GDM1 (cell line): ENCODE data around the gene C2CD2L.
A peak's percentile ranks its signal among the peaks of the same experiment; 100 is the strongest.
"Not testable (repeated sequence)": the region's sequence is repeated elsewhere in the genome, so short reads cannot be mapped to it uniquely, and the experiment has no call there.

Experiments used
- DNase-seq: peaks from one replicate; lab custom pipeline; 2025; lab: John Stamatoyannopoulos, UW

The C2CD2L gene

DNA sequence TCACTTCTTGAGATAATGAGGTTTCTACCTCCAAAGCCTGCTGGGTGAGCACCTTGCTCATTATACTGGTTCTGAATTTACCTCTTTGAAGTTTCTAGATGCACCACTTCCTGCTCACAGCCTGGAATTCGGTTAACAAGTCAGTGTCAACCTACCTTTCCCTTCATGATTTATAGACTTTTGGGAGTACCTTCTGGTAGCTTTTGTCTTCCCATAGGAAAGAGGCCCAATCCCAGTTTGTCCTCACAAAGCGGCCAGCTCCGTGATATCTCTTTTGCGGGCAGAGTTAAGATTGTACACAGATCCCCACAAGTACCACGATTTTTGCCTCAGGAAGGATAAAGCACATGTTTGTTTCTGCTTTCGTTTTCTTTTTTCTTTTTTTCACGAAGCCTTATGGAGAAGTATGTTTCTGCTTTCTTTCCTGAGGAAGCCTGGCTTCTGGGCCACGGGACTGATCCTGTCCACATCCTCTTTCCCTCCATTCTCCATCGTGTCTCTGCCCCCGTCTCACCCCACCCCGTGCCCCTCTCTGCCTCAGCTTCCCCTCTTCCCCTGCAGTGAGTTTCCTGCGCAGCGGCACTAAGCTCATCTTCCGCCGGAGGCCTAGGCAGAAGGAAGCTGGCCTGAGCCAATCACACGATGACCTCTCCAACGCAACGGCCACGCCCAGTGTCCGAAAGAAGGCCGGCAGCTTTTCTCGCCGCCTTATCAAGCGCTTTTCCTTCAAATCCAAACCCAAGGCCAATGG lies 8.5 kb downstream of the C2CD2L start:
- no peak for DNase-seq

DNA sequence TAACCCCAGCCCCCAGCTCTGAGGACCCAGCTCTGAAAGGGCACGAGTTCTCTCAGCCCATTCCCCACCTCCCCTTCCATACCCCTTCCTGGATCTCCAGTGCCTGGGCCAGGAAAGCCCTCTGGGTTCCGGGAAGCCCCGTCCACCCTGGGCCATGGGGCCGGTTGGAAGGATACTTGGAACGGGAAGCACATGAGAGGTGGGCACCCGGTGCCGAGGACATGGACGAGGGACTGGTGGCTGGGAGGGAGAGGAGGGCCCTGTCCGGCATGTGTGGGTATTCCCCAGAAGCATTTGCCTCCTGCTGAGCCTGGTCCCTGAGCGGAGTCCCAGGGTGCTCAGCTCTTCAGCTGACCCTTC lies 9.1 kb downstream of the C2CD2L start:
- no peak for DNase-seq

GRCh38 chr11:119116601-119117000 lies 9.5 kb downstream of the C2CD2L start:
- DNase-seq, result no peak

DNA sequence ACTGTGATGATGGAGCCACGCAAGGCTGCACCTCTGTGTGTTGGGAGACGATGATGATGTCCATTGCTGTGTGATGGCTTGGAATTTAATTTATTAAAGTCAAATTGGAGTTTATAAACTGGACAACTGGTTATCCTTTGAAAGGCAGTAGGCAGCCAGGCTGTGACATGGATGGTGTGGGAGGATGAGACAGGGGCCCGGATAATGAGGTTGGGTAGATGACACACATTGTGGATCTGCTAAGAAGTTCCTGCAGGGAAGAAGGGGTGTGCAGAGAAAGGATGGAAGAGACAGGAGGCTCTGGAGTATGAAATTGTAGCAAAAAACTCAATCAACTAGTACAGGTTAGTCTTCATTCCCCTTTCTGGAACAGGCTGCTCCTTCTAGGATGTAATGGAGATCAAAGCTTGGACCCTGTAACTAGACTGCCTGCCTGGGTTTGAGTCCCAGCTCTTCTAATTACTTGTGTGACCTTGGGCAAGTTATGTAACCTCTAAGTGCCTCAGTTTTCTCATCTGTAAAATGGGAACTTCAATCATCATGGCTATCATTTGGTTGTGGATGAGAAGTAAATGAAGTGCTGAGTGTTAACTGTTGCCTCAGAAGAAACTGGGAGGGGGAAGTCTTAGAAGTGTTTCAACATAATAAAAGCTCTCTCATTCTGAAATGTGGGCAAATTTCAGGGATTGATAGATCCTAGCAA lies 10.0 kb downstream of the C2CD2L start:
- DNase-seq, result no peak

GRCh38 chr11:119118227-119118626 lies 11.1 kb downstream of the C2CD2L start:
- DNase-seq, result no peak

GRCh38 chr11:119118946-119119345 lies 11.8 kb downstream of the C2CD2L start:
- no peak for DNase-seq

- DNase-seq, result no peak
Measured at GRCh38 chr11:119120639-119121007, 13.5 kb downstream of the C2CD2L start.

DNA sequence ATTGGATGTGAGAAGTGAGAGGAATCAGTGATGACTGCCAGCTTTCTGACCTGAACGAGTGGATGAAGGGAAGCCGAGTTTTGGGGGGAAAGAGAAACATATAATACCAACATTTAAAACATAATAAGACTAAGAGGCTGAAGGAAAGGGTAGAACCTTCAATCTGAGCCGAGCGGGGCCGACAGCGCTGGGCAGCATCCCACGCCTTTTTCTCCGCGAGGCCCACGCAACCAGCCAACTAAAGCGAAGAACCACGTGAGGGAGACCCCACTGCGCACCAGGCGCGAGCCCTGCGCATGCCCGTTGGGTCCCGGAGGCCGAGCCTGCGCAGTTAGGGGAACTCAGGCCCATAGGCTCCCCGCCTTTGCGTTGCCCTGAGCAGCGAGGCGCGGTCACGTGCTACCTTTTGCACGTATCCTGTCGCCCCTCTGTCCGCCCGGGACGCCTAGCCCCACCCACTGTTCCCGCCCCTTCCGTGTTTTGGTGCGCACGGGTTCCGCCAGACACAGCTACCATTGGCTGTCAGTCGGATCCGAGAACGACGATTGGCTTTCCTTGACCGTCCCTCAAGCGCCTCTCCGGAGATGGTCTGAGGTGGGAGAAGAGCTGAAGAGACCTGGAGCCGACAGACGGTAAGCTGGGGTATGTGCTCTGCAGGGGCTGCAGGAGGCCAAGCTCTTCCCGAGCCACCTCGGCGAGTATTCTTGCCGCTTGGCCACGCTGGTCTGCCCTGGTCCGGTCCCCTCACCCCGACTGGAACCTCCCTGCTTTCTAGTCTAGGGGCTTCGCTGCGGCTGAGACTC lies 14.1 kb downstream of the C2CD2L start, which contains the start of gene HINFP:
Gene HINFP (plus strand): TSS at position 573 of the 803 bp plus-strand sequence. CDS start 5,365 bp downstream, outside the sequence.
- DNase-seq, result peak; percentile 99

DNA sequence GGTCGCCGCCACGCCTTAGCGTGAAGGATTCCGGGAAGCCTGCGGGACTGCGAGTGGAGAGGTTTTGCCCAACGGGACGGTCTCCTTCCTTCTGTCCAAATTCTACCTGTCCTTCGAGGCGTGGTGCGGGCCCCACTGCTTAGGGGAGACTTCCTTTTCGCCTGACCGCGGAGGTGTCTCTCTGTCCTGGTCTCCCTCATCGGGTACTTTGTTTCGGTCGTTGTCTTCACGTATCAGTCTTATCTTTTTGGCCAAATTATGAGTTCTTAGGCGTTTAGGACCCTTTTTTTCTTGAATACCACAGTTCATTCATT lies 14.6 kb downstream of the C2CD2L start:
- DNase-seq, result no peak

- DNase-seq, result no peak
Measured at GRCh38 chr11:119125821-119126220, 18.7 kb downstream of the C2CD2L start.

DNA sequence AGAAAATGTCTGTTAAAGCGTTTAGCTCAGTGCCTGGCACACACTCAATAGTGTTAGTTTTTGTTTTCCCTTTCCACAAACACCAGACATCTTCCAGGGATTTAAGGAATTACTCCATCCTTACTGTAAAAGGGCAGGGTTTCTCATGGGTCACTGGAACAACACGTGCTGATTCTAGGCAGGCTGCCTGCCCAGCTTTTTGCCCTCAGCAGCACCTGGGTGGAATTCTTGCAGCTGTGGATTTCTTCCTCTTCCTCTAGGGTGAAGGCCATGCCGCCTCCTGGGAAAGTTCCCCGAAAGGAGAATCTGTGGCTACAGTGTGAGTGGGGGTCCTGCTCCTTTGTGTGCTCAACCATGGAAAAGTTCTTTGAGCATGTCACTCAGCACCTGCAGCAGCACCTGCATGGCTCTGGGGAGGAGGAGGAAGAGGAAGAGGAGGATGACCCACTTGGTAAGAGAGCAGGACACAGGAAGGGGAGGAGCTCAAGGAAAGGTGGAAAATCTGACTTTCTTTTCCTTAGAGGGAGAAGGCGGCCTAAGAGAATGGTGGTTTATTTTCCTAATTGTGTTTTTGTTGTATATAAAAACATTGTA lies 19.6 kb downstream of the C2CD2L start:
- DNase-seq, result no peak

DNA sequence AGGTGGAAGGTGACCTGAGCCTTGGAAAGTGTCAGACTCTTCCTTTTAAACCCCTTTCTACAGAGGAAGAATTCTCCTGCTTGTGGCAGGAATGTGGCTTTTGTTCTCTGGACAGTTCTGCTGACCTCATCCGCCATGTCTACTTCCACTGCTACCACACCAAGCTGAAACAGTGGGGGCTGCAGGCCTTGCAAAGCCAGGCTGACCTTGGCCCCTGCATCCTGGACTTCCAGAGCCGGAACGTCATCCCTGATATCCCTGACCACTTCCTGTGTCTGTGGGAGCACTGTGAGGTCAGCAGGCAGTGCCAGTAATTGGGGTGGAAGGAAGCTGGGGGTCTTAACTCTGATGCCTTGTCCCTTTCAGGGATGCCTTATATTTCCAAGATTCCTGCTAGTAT lies 23.5 kb downstream of the C2CD2L start:
- DNase-seq, result no peak

DNA sequence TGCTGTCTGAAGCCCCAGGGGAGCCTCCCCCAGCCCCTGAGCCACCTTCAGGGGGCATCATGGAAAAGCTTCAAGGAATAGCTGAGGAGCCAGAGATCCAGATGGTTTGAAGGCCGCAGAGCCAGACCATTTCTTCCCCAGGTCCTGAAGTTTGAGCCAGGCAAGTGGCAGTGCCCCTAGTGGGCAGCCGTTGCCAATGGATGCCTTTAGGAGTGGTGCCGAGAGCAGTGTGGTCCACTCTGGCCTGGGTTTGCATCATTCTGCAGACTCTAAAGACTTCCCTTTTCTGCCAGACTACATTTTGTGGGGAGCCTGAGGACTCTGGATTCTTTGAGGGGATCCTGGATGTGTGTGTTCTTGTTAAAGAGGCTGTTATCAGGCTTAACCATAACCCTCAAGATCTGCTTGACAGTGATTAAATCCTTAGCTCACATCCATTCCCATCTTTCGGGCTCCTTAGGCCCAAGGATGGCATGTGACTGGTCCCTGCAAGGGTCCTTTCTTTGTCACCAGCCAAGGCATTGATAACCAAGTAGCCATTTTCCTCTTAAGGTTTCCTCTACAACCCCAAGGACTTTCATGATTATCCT lies 27.3 kb downstream of the C2CD2L start:
- DNase-seq, result no peak

DNA sequence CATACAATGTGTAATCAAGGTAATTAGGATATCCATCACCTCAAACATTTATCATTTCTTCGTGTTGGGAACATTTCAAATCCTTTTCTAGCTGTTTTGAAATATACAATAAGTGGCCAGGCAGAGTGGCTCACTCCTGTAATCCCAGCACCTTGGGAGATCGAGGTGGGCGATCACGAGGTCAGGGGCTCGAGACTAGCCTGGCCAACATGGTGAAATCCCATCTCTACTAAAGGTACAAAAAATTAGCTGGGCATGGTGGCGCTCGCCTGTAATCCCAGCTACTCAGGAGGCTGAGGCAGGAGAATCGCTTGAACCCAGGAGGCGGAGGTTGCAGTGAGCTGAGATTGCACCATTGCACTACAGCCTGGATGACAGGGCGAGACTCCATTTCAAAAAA lies 32.1 kb downstream of the C2CD2L start:
- DNase-seq, result not testable (repeated sequence)

DNA sequence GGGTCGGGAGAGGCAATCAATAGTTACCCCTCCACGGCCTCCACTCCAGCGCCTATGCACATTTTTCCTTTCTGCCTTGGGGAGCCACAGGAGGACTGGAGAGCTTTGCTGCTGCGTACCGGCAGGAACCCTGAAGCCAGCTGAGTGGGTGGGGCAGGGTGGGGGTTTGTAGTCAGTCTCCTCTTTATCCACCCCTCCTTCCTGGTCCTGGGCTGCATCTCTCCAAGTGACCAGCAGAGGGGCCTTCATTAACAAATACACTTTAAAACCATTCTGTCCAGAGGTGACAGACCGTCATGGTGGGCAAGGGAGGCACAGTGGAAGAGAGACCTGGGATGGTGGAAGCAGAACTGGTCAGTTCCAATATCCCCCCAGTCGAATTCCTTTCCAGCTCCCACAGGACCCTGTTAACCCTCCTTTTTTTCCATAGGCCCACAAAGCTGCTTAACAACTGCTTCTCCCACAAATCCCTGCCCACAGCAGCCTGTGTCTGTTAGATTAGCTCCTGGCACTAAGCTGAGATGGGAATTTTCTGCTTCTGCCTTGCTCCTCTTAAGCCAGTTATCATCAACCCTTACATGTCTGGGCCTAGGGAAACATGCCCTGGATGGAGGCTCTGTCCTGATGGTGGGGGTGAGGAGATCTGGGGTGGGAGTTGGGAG lies 37.8 kb downstream of the C2CD2L start:
- peak; percentile 3 for DNase-seq

DNA sequence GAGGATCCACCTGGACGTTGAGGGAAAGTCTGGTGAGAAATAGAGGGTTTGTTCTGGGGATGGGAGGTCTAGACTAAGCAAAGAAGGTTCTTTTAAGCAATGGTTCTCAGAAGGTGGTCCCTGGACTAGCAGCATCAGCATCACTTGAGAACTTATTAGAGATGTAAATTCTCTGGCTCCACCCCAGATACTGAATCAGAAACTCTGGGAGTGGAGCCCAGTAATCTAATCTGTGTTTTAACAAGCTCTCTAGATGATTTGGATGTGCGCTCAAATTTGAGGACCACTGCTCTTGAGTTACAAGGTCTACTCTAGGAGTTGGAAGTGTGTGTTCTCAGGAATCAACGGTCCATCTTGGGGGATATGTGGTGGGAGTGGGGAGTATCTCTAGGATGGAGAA lies 38.4 kb downstream of the C2CD2L start:
- no peak for DNase-seq

GRCh38 chr11:119147604-119148333 lies 40.6 kb downstream of the C2CD2L start:
- DNase-seq, result no peak

DNA sequence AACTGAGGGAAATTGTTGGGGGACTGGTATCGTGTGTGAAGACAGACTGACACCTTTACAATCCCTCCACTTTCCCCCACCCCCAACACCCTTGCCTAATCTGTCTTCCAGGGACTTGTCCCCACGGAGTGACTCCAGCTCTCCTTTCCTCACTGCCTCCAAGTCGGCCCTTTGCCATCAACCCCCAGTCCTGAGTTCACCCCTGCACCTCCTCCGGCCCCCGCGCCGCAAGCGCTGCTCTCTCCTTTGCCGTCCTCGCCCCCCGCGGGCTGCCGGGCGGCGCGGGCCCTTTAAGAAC lies 41.5 kb downstream of the C2CD2L start:
- DNase-seq, result no peak

- DNase-seq, result no peak
Measured at GRCh38 chr11:119149018-119149785, 42.1 kb downstream of the C2CD2L start, which contains the start of gene ABCG4. Gene ABCG4 (plus strand): TSS chr11:119149052. CDS start chr11:119149966, 914 bp downstream.

- no peak for DNase-seq
Measured at GRCh38 chr11:119149786-119150275, 42.7 kb downstream of the C2CD2L start.
